Ovary (tissue), 3 donors: ENCODE measurements around the gene TRAPPC3.

Experiments
- CTCF ChIP-seq, 3 donors: fragments of 450-650 bp in 2 of 3; fragments of 200-600 bp in 1 of 3; IDR thresholded peaks; one replicate each; pipeline versions ENCODE4 v1.5.1 to v1.8.0; 2016 to 2022; ENCODE audit warnings: antibody characterized with exemption in 3 of 3, mild to moderate bottlenecking in 1 of 3
- POLR2A ChIP-seq: fragments of 450-650 bp; IDR thresholded peaks from one replicate; pipeline ENCODE4 v1.6.1; 2017; ENCODE audit warnings: antibody characterized with exemption, mild to moderate bottlenecking, moderate library complexity
- donor health status: DM: no; HTN: no; CAD: no.

GRCh38 chr1:36175137-36176095 lies 26.1 kb upstream of the TRAPPC3 start:
- no peak for TF ChIP-seq CTCF (IDR thresholded peaks at IDR 0.05)
- no peak for TF ChIP-seq POLR2A
